ENCODE measurements around the gene CDH4. TPM values are rescaled to one million over a fixed set of nuclear protein-coding genes. Genes with fewer than 3 reads are reported as not detected.
A peak's percentile ranks its signal among the peaks of the same experiment; 100 is the strongest.

The CDH4 gene
- total and polyA plus RNA-seq, 11 donors = 0.04 to 0.54 (median 0.08) TPM; not detected in 1

DNA sequence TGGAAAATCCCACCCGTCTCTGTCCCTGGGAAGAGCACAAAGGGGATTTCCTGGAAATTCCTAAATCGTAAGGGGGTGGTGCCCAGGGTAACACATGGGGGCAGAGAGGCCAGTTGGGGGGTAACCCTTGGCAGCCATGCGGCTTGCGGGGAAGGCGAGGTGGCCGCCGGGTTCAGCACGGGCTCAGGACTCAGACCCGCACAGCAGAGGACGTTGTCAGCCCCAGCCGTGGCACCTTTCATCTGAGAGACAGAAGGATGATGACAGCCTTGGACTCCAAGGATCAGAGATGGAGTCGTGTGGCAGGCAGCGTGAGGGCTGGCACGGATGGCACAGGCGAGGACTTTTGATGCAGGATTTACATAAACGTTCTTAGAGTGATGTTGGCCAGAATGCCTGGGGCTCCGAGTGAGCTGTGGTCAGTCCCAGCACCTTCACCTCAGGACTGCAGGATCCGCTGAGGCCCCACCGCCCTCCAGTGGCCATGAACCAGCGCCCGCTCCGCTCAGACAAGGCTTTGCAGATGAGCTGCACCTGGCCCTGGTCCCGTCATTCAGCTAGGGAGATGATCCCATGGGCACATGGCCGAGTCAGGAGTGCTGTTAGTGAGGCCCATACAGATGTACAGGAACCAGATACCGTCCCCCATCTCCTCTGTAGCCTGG lies 623.3 kb downstream of the CDH4 start:
- peaks cover 0 to 23% (median 0%) of the 10 kb centered on the region in 9 donors for H3K27me3 ChIP-seq
- H3K4me3 ChIP-seq = no peak overlapping the region
- intact Hi-C loops (cut with DNase I) = loop anchor here in 1 of 10 donors (5.0 kb wide), 1 partner anchor 613 kb away; no protein-coding TSS in a partner anchor
- H3K4me1 ChIP-seq = no peaks in the 10 kb centered on the region
- ATAC-seq (no peak), DNase-seq (peak in 1 of 5 donors; percentile 61)
- H3K36me3 ChIP-seq = no peaks in the 10 kb centered on the region
- TF ChIP-seq, protein P1, sequence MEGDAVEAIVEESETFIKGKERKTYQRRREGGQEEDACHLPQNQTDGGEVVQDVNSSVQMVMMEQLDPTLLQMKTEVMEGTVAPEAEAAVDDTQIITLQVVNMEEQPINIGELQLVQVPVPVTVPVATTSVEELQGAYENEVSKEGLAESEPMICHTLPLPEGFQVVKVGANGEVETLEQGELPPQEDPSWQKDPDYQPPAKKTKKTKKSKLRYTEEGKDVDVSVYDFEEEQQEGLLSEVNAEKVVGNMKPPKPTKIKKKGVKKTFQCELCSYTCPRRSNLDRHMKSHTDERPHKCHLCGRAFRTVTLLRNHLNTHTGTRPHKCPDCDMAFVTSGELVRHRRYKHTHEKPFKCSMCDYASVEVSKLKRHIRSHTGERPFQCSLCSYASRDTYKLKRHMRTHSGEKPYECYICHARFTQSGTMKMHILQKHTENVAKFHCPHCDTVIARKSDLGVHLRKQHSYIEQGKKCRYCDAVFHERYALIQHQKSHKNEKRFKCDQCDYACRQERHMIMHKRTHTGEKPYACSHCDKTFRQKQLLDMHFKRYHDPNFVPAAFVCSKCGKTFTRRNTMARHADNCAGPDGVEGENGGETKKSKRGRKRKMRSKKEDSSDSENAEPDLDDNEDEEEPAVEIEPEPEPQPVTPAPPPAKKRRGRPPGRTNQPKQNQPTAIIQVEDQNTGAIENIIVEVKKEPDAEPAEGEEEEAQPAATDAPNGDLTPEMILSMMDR (IDR thresholded peaks at IDR 0.05) = no peak
- TF ChIP-seq POLR2A (IDR thresholded peaks at IDR 0.05) = no peak
- 69 to 79% (median 73%) methylated on average over 22 to 25 of the region's 25 CpGs for WGBS, 4 donors
- H3K27ac ChIP-seq = no peak overlapping the region
- peaks cover 0 to 11% (median 0%) of the 10 kb centered on the region in 12 donors for H3K9me3 ChIP-seq

DNA sequence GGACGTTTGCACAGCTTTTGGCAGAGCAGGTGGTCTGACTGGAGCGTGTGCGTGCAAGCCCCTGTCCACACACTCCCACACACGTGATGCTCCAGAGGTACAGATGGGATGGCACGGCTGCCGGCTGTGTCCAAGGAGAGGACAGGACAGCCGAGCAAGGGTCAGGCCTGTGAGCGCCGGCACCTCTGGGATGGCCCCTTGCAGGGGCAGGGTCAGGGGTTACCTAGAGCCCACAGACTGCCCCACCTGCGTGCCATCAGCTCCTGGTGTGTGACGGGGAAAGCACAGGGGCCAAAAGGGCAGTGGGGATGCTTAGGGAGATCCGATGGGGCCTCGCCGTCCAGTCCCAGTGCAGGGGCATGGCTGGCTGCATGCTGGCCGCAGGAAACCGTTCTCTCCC lies 623.9 kb downstream of the CDH4 start:
- Histone ChIP-seq H3K36me3 (no peaks in the 10 kb centered on the region), H3K4me3 (no peak overlapping the region), H3K4me1 (no peaks in the 10 kb centered on the region), H3K9me3 (peaks cover 0 to 10% (median 0%) of the 10 kb centered on the region in 12 donors), H3K27me3 (peaks cover 0 to 23% (median 0%) of the 10 kb centered on the region in 9 donors), H3K27ac (no peak overlapping the region)
- 78 to 87% (median 81%) methylated on average over 15 to 16 of the region's 16 CpGs for WGBS, 4 donors
- DNase-seq (peak in 1 of 5 donors; percentile 33), ATAC-seq (no peak)
- TF ChIP-seq POLR2A (IDR thresholded peaks at IDR 0.05) = no peak
- TF ChIP-seq, protein P1 (IDR thresholded peaks at IDR 0.05) = no peak
- intact Hi-C loops (cut with DNase I) = loop anchor here in 1 of 10 donors (5.0 kb wide), 1 partner anchor 614 kb away; no protein-coding TSS in a partner anchor

DNA sequence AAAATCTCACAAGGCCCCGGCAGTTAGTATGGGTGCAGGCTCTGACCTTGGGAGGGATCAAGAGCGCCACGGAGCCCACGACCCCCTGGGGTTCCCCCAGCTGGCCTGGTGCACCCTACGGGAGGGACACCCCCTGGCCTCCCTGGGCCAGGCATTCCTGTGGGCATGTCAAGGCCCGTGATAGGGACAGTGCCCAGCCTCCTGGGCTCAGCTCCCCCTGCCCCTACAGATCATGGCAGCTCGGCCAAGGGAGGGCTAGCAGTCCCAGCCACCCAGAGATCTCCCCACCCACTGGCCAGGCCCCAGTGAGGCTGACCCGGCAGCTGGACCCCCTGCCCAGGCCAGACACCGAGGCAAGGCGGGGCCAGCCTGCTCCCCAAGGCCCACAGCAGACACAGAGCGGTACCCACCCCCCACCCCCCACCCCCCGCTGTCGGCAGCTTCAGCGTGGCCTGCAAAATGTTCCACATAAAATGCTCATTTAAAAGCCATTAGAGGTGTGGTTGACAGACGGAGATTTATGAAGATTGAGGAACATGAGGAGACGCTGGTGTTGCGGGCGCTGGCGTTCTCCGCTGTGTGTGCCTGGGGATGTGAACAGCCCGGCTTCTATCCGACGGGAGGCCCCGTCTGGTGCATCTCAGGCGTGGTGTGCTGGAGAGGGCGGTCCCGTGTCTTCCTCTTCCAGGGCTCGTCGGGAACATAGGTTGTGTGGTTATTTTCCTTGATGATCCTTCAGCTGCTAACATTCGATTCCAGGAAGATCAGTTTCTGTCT lies 625.1 kb downstream of the CDH4 start:
- ATAC-seq (no peak), DNase-seq (peak in 1 of 5 donors; percentile 47)
- intact Hi-C loops (cut with DNase I) = loop anchor here in 1 of 10 donors (5.0 kb wide), 1 partner anchor 615 kb away; no protein-coding TSS in a partner anchor
- Histone ChIP-seq H3K9me3 (peaks cover 0 to under 1% (median 0%) of the 10 kb centered on the region in 12 donors), H3K27ac (no peak overlapping the region), H3K36me3 (no peaks in the 10 kb centered on the region), H3K27me3 (peaks cover 0 to 25% (median 0%) of the 10 kb centered on the region in 9 donors), H3K4me1 (no peaks in the 10 kb centered on the region), H3K4me3 (no peak overlapping the region)
- TF ChIP-seq POLR2A (IDR thresholded peaks at IDR 0.05) = no peak
- TF ChIP-seq, protein P1 (IDR thresholded peaks at IDR 0.05) = no peak
- WGBS, 4 donors = 77 to 82% (median 80%) methylated on average over 21 to 30 of the region's 30 CpGs
